ENCODE data around the gene CELF2. TPM values are rescaled to one million over a fixed set of nuclear protein-coding genes. Genes with fewer than 3 reads are reported as not detected.

CELF2 gene
- total RNA-seq, 3 donors from 2014 or later, result 40.0 to 178 (median 45.6) TPM

DNA sequence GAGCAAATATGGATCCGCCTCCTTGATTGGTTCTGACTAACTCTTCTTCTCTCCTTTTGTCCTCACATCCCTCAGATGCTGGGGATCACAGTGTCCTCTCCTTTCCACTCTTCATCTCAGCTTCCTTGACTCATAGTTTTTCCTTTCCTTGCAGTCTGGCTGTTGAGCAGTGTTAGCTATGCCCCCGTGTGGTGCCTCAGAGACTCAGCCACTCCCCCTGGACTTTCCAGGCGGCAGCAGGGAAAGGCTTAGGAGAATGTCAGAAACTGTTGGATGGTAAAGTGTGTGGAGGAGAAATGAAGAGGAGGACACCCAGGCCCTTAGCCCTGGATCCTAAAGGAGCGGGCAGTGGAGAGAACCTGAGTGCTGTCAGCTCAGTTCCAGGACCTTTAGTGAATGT, 267.5 kb downstream of the CELF2 start:
- Histone ChIP-seq H3K4me1 (no peaks in the 10 kb centered on the region), H3K4me3 (no peak overlapping the region), H3K27ac (no peak overlapping the region), H3K27me3 (no peaks in the 10 kb centered on the region), H3K36me3 (no peaks in the 10 kb centered on the region), H3K9me3 (no peaks in the 10 kb centered on the region)
- no peak for DNase-seq (ENCODE audit: low spot score in 2 of 2)
- intact Hi-C loops (cut with DNase I; ENCODE audit: low total_unique reads), result no loop called here
- no peak for TF ChIP-seq POLR2AphosphoS5 (IDR thresholded peaks at IDR 0.05)
- TF ChIP-seq, protein P1, sequence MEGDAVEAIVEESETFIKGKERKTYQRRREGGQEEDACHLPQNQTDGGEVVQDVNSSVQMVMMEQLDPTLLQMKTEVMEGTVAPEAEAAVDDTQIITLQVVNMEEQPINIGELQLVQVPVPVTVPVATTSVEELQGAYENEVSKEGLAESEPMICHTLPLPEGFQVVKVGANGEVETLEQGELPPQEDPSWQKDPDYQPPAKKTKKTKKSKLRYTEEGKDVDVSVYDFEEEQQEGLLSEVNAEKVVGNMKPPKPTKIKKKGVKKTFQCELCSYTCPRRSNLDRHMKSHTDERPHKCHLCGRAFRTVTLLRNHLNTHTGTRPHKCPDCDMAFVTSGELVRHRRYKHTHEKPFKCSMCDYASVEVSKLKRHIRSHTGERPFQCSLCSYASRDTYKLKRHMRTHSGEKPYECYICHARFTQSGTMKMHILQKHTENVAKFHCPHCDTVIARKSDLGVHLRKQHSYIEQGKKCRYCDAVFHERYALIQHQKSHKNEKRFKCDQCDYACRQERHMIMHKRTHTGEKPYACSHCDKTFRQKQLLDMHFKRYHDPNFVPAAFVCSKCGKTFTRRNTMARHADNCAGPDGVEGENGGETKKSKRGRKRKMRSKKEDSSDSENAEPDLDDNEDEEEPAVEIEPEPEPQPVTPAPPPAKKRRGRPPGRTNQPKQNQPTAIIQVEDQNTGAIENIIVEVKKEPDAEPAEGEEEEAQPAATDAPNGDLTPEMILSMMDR (IDR thresholded peaks at IDR 0.05), result no peak
- no peak for TF ChIP-seq POLR2A (IDR thresholded peaks at IDR 0.05)

DNA sequence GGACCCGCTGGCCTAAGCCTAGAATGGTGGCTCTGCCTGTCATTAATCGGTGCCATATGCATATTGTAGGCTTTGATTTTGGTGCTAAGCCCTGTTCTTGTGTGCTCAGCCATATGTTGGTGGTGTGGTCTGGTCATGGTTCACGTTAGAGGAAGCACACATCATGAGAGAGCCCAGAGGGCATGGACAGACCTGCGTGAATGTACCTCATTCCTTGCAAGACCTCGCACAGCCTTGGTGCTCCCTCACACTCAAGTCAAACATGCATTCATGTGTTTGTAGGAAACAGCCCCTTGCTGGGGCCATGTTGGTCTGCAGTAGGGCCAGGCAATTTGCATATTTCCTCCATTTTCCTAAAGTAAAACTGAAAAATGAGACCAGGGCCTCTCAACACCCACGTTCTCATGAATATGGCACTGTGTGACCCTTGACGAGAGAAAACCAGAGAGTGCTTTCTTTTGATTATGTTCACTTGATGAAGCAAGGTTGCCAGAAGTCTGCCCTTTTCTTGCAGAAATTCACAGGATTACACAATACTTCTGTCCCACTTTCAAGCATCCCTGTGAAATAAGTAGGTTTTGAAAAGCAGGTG, 268.7 kb downstream of the CELF2 start:
- H3K27me3 ChIP-seq, result no peaks in the 10 kb centered on the region
- H3K27ac ChIP-seq, result no peak overlapping the region
- no peak for TF ChIP-seq POLR2A (IDR thresholded peaks at IDR 0.05)
- no peak for TF ChIP-seq POLR2AphosphoS5 (IDR thresholded peaks at IDR 0.05)
- TF ChIP-seq, protein P1 (IDR thresholded peaks at IDR 0.05), result no peak
- H3K4me1 ChIP-seq, result no peaks in the 10 kb centered on the region
- no peak overlapping the region for H3K4me3 ChIP-seq
- intact Hi-C loops (cut with DNase I; ENCODE audit: low total_unique reads), result loop anchor here (2.0 kb wide), 1 partner anchor 74 kb away; no protein-coding TSS in a partner anchor
- H3K9me3 ChIP-seq, result no peaks in the 10 kb centered on the region
- DNase-seq (ENCODE audit: low spot score in 2 of 2), result no peak
- no peaks in the 10 kb centered on the region for H3K36me3 ChIP-seq

DNA sequence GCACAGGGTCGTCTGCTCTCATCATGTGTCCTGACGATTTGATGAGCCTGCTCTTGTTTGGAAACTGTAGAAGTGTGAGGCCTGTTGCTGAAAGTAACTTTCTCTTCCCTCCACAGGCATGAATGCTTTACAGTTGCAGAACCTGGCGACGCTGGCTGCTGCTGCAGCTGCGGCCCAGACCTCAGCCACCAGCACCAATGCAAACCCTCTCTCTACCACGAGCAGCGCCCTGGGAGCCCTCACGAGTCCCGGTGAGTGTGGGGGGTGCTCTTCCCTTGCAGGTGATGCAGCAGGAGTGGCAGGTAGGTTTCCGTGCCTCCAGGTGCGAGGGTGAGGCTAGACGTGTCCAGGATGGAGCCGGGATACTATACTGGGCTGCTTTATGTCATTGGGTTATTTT, 270.6 kb downstream of the CELF2 start:
- no peaks in the 10 kb centered on the region for H3K4me1 ChIP-seq
- H3K4me3 ChIP-seq, result no peak overlapping the region
- TF ChIP-seq POLR2A (IDR thresholded peaks at IDR 0.05) (no peak), POLR2AphosphoS5 (IDR thresholded peaks at IDR 0.05) (no peak)
- TF ChIP-seq, protein P1 (IDR thresholded peaks at IDR 0.05), result no peak
- no peak for DNase-seq (ENCODE audit: low spot score in 2 of 2)
- H3K9me3 ChIP-seq, result no peaks in the 10 kb centered on the region
- no peaks in the 10 kb centered on the region for H3K27me3 ChIP-seq
- no peaks in the 10 kb centered on the region for H3K36me3 ChIP-seq
- no peak overlapping the region for H3K27ac ChIP-seq
- intact Hi-C loops (cut with DNase I; ENCODE audit: low total_unique reads), result no loop called here

- Histone ChIP-seq H3K9me3 (no peaks in the 10 kb centered on the region), H3K4me3 (no peak overlapping the region), H3K27ac (no peak overlapping the region), H3K27me3 (no peaks in the 10 kb centered on the region), H3K4me1 (no peaks in the 10 kb centered on the region), H3K36me3 (no peaks in the 10 kb centered on the region)
- TF ChIP-seq POLR2A (IDR thresholded peaks at IDR 0.05) (no peak), POLR2AphosphoS5 (IDR thresholded peaks at IDR 0.05) (no peak)
- TF ChIP-seq, protein P1 (IDR thresholded peaks at IDR 0.05), result no peak
- intact Hi-C loops (cut with DNase I; ENCODE audit: low total_unique reads), result loop anchor here (5.0 kb wide), 1 partner anchor 652 kb away; no protein-coding TSS in a partner anchor
- no peak for DNase-seq (ENCODE audit: low spot score in 2 of 2)
These were observed 272.7 kb downstream of the CELF2 start for GRCh38 chr10:11290156-11290890.
